Activated CD4-positive, alpha-beta T cell treated with anti-CD3 and anti-CD28 coated beads, Interleukin-2, Interleukin-6, amounts not matched to agents 100 ng/mL and 50 ng/mL, durations not matched to agents 16 hours and 8 hours (primary cell): ENCODE results near the gene HOXD11.

Source experiments
- DNase-seq: peaks from one replicate; pipeline ENCODE4 v3.0.0-alpha.2; 2020

Gene HOXD11

DNA sequence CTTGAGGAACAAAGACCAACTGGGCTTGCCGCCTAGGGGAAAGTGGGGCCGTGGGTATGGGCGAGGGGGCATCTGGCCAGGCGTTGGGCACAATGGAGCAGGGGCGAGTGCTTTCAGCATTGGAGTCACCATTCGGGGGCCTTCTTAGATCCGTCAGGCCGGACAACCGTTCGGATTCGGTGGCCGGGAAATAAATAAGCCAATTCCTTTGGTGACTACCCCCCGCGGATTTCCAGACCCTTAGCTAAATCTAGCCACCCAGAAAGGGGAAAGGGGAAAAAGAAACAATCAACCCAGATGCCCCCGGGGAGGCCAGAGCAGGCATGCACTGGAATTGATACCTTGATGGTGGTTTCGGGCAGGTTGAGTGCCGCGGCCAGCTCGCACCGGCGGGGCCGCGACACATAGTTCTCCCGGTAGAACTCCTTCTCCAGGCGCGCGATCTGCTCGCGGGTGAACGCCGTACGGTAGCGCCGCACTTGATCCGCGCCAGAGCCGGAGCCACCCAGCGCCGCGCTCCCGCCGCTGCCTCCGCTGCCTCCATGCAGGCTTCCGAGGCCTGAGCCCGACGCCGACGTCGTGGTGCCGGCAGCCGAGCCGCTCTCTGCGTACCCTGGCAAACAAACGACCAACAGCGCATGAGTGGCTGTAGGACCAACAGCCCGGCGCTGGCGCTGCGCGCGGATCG is 25.1 kb upstream of the HOXD11 start:
- DNase-seq: no peak

DNA sequence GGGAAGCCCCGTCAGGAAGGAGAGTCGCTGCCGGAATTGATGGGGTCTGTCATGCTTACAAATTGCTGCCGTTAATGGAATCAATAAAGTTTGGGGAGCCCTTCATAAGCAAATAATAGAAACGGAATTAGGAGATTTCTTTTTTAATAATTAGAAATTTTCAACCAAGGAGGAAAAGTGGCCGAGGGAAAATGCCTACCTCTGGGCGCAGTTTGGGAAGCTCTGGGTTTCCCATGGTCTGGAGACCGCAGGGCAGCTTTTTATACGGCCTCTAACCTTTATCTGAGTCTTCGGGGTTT is 24.6 kb upstream of the HOXD11 start:
- no peak for DNase-seq

DNA sequence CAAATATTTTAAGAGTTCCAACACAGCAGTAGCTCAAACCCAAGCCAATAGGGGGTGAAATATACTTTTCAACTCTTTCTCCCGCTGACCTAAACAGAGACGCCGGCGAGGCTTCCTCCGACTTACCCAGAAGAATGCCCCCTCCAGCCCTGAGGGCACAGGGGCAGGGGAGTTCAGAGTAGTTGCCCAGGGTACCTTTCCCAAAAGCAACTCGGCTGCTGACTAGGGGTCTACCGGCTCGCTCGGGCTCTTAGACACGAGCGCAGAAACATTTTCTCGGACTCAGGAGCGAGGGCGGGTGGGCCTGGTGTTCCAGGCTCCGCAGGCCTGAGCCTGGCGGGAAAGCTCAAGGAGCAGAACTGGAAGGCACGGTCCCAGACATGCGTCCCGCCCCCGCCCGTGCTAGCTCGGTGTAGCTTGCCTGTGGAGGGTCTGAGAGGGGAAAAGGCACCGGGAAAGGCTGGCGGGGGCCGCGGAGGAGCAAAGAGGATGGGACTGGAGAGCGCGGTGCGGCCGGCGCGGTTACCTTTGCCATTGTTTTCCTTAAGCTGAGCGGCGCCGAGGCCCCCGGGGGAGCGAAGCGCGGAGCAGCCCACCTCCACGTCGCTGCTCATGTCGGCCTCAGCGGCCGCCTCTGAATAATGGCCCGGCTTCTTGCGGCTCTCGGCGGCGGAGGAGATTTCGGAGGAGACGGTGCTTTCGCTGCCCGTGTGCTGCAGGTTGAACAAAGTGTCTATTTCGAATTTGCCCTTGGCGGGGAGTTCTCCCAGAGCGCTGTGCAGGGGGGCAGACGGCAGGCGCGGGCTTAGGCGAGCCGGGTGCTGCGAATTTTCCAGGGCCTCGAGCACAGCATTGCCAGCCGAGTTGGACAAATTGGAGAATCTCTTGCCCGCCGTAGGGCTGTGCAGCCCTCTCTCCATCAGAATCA is 24.0 kb upstream of the HOXD11 start:
- no peak for DNase-seq

DNA sequence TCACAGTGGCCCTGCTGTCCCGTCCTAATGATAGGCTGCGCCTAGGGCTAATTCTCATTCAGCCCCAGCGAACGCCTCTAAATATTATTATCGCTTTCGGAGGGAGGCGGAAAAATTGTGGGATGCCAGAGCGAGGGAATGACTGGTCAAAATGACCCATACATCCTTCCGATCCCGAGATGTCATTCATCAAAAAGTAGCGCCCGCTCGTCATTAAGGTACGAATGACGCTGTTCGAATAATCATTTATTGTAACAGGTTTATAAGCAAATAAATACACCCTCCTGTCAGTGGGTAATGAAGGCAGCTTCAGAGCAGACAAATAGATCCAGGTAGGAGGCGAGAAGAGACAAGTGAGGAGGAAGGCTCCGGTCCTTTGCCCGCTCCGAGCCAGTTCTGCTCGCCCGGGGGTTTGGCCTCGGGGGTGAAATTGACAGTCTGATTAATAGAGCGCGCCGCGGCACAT is 23.3 kb upstream of the HOXD11 start, which contains the start of gene EVX2:
TSS of gene EVX2 (minus strand) at position 167 of the 466 bp plus-strand sequence. CDS start 186 bp downstream, outside the sequence.
- no peak for DNase-seq

DNA sequence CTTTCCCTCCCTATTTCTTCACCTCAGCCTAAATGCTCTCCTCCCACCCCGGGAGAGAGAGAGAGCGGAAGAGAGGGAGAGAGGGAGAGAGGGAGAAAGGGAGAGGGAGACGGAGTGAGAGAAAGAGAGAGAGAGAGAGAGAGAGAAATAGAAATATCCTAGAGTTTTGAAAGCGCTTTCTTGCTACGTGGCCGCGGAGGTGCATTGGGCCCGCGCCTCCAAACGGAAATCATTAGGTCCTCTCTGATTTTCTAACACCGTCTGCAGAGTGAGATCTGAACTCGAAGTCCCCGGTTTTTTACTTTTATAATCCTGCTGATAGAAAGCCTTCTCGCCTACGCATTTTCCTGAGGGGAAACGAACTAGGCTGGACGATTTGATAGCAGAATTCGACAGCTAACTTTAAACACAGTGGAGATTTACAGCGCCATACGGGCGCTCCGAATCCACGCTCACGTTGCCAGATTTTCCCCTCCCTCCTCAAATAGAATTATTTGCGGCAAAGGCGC is 22.4 kb upstream of the HOXD11 start:
- no peak for DNase-seq

DNA sequence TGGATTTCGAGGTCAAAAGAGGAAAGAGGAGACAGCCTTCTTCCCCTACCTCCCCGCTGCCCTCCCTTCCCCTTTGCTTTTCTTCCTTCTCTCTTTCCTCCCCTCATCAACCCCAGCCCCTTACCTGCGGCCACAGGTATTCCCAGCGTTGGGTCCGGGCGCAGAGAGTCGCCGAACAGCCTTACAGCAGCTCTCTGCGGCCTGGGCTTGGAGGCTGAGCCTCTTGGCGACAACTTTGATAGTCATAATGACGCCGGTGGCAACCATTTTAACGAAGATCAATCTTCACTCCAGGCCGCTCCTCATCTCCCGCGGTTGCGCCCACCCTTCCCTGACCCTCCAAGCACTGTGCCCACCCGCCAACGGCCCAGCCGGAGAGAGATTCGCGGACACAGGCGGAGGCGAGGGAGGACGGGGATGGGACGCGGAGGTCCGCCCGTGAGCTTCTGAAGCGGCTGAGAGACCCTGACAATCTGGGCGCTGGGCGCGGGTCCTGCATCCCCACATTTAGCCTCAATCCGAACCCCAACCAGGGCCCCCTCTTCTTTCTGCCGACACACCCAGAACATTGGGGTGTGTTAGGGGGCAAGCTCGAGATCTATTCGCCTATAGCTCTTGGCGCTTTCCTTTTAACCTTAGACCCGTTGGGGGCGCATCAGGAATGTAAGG is 21.8 kb upstream of the HOXD11 start:
- DNase-seq: no peak

DNA sequence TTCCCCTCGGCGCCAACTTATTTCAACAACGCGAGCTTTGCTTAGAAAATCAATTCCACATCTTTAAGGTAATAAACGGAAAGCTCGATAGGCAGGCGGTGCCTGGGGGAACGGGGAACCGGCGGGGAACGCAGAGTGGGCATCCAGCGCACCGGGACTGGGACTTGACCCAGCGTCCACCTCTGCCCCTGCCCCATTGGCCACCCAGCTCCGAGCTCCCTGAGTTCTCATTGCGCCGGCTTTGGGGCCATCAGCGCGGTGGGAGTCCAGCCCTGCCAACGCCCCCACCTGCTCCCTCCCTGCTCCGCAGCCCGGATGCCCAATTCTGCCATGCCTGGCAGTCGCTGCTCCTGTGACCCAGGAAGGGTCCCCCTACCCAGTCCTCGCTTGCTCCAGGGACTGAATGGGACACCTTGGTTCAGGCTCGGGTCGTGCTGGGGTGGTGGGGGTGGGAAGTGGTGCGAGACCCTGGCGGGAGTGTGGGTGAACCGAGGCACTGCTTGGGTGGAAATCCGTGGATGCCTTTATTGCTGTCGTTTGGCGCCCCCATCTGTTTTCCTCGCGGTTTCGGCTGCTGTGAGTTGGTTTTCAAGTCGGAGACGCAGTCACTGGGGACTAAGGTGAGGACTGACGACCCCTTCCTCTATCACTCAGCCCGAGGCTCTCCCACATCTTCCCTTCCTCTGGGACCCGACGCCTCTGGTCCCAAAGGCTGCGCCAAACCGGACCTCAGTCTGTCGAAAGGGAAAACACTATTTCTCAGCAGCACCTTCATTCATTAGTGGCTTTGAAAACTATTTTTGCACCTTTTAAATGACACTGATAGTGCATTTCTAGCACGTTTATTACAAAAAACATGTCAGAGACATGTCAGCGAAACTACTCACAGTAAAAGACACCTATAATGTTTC is 21.0 kb upstream of the HOXD11 start:
- no peak for DNase-seq

DNA sequence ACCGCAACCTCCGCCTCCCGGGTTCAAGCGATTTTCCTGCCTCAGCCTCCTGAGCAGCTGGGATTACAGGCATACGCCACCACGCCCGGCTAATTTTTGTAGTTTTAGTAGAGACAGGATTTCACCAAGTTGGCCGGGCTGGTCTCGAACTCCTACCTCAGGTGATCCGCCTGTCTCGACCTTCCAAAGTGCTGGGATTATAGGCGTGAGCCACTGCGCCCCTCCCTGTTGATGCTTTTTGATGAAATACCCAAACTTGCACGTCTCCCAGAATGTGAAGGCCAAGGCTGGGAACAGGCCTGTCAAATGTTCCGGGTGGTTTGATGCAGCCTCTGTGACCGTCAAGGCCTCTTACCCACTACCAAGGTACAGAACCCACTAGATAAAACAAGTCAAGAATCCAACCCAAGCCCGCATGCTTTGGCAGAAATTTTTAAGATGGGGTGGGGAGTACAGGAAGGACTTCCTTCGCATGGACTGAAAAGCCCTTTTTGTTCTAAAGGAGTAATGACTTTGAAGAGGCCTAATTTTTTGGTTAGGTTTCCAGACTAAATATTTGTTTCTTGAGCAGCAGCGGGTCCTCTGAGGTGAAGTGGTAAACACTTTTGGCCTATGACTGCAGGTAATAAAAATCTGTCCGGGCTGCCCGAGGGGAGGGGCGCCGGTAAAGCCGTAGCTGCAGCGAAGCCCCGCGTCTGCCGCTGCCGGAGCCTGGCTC is 19.6 kb upstream of the HOXD11 start:
- DNase-seq: no peak

DNA sequence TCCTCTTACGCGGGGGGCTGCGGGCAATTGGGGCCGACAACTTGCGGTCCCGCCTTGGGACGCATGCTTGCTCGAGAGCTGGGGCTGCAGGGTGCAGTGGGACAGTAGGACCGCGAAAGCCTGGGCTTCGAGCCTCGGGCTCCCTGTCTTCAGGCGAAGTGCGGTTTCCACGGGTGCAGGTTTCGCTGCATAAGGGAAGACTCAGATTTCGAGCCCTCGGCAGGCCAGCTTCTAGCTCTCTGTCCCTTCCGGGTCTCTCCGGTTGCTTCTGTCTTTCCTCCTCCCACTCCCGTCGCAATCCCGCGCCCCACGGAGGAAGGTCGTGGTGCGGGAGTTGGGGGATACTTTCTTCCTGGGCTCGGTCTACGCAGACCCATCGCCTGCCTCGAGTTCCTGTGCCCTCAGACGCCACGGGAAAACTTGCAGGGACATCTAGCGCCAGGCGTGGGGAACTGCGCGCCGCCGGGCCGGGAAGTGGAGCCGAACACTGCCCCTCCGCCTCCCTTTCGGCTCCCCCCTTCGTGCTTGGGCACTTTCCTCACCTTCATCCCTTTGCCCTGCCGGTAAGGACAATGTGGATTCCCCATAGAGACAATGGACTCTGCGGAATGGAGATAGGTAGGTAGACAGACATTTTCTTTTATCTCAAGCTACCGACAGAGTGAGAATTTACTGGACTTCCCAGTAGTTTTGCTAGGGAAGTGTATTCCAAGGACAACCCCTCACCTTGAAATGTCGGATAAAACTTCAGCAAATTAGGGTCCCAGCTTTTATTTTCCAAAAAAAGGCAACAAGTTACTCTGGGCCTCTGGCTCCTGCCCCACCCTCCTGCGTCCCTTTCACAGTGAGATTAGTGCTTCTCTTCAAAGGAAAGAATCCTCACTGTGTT is 18.8 kb upstream of the HOXD11 start:
- peak; percentile 39 for DNase-seq

DNA sequence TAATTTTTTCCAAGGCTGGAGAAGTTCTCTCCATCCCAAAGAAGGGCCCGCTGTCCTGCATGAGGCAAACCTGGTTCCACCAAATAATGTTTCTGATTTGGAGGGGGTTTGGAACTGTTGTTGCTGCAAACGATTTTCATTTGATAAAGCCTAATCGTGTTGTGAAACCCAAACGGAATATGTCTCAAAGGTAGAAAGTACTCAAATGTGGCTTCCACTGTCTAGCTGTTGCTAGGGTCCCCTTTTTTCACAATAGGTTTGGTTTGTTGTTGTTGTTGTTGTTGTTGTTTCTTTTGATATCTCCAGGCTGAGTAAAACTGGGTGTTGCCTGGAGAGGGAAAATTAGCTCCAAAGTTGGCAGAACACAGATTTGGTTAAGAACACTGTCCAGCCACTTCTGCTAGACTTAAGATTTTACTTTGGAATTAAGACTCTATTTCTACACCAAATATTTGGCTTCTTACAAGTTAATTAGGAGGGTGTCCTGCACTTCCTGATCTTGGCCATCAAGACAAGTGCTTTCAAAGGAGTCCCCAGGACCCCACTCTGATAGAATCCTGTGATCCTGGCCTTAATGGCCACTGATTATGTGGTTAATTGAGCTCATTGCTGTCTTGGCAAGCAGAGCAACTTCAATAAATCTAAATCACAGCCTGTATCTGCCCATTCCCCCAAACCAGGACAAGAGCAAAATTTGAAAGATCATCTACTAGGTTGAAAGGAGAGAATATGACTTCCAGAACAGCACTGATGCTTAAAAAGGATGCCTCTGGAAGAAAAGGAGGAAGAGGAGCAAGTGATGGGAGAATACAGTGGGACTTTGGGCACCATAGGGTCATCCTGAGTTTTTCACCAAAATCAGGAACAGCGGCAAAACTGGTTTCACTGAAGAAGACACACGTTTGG is 17.9 kb upstream of the HOXD11 start:
- DNase-seq: no peak

DNA sequence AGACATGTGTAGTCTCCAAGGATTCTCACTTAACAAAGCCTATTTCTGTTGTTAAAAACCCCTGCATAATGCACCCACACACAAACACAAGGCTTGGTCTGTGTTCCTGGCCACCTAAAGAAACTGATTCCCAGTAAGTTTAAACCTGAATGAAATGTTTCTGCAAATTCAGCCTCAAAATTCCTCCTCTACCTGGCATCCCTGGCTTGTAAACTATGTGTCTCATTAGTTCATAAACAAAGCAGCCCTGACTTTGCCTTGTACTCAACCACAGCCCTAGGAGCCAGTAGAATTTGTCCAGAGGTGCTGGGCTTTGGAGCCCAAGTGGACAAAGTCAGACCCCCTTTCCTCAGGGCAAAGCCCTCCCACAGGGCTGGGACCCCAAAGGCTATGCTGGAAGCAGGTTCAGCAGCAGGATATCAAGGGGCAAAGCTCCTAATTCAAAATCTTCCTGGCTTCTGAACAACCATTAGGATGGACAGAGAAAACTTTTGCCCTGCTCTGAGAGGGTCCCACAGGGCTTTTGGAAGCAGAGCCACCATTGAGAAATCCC is 17.2 kb upstream of the HOXD11 start:
- no peak for DNase-seq

DNA sequence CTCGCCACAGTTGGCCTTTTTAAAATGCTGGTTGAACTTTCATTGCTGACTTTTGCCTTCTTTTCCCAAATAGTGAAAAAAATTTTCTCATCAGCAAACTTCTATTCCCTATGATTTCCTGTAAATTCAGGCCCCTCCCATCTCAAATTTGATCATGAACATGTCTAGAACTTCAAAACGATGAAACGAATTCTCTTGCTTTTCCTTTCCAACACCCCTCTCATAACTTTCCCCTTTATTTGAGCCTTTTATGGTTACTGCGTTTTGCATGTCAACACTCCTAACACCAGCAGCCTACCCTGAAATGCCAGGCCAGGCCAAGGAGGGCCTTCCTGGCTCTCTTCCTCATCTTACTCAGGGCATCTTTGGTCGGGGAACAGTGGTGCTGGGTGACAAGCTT is 16.2 kb upstream of the HOXD11 start:
- no peak for DNase-seq

DNA sequence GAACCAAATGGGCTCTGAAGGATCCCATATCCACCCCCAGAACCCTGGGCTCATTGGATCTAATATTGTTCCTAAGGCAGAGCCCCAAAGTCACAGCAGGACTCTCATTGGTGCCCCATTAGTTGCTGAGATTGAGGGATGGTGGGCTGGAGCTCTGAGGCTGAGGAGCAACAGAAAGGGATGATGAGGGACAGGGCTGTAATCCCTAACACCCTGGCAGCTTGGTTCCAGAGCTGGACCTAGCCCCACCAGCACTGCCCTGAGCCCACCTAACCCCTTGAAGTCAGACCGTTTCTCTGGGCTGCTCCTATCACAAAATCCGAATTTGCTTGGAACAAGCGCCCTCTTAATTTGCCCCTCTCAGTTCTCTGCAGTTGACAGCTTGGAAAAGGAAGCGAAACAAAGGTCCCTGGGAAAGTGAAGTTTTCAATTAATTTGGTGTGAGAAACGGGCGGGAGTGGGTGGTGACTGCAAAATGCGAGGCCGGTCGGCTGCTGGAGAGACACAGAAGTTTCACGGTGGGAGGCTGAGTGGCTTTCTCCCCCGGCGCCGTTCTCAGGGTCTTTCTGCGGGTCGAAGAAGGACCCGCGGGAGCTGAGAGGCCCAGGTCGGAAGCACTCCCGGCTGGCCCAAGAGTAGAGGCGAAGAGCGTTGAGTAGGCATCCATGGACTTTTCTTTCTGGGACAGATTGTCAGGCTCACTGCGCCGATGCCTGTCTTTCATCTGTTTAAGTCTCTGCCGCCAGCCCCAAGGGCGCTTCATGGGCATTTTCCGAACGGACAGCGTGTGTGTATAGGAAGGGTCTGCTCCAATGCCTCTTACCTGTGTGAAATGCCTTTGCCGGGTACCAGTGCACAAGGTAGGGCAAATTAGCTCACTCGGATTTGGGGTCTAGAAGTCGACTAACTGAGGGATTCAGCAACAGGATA is 15.5 kb upstream of the HOXD11 start:
- DNase-seq: no peak

DNA sequence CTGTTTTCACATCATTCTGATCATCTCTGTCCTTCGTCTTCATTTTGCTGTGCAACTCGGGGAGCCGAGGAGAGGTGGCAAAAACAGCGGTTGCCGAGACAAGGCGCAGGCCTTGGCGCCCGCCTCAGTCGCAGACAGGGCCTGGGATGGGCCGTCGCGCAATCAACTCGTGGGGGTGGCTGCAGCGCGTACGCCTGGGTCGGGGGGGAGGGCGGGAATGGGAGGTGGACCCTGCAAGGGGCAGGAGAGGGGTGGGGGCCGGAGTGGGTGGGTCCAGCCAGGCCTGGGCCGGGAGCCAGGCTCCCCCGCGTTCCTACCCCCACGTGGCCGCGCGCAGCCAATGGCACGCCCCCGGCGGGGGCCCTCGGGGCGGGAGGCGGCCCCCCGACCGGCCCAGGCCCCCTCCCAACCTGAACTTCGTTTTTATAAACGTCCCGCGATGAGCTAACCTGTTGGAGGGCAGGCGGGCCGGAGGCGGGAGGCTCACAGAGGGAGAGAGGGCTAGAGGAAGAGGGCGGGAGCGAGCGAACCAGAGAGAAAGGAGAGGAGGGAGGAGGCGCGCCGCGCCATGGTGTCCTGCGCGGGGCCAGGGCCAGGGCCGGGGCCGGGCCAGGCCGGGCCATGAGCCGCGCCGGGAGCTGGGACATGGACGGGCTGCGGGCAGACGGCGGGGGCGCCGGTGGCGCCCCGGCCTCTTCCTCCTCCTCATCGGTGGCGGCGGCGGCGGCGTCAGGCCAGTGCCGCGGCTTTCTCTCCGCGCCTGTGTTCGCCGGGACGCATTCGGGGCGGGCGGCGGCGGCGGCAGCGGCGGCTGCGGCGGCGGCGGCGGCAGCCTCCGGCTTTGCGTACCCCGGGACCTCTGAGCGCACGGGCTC is 14.6 kb upstream of the HOXD11 start, which contains the start of gene HOXD13:
TSS of gene HOXD13 (plus strand) at position 452 of the 875 bp plus-strand sequence. CDS start at position 622, 170 bp downstream.
- DNase-seq: no peak

DNA sequence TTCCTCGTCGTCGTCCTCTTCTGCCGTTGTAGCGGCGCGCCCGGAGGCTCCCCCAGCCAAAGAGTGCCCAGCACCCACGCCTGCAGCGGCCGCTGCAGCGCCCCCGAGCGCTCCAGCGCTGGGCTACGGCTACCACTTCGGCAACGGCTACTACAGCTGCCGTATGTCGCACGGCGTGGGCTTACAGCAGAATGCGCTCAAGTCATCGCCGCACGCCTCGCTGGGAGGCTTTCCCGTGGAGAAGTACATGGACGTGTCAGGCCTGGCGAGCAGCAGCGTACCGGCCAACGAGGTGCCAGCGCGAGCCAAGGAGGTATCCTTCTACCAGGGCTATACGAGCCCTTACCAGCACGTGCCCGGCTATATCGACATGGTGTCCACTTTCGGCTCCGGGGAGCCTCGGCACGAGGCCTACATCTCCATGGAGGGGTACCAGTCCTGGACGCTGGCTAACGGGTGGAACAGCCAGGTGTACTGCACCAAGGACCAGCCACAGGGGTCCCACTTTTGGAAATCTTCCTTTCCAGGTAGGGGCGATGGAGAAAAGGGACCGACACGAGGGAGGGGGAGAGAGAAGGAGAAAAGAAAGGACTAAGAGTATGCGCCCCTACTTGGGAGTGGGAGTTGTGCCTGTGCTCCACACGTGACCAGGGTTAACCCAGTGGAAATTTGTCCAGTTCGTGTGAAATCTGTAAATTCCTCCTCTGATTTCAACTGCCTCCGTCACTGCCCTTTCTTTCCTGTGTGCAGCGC is 13.8 kb upstream of the HOXD11 start:
- no peak for DNase-seq

DNA sequence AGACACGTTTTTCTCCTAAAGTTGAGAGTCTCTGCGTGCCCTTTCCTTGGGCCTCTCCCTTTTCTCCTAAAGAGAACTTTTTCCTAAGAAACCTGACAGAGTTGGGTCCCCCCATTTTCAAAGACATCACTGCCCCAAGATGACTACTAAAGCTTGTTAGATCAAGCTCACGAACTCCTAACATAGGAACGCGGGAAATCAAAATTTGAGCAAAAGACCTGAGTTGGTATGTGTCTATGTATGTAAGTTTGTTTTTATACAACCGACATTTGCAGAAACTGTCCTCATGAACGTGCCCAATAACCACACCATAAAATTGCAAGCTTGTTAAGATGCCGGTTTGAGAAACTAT is 13.2 kb upstream of the HOXD11 start:
- no peak for DNase-seq
